IMR-90 (cell line): Measurements from ENCODE around the gene OGDHL. TPM values are rescaled to one million over a fixed set of nuclear protein-coding genes. Genes with fewer than 3 reads are reported as not detected.

Source experiments
- ATAC-seq: fragments of 200-7000 bp; cut with Tn5 transposase; 2 replicates; pipeline ENCODE4 v1.9.1; 2020; ENCODE audit warnings: low read depth, mild to moderate bottlenecking, moderate library complexity
- BruUV-seq: library from RNA; stranded (reverse); fragments of 400-500 nt; replicated peaks from 2 replicates; lab custom pipeline; 2021; lab: Mats Ljungman, UMichigan
- CTCF ChIA-PET: fragments of 300-600 bp; formaldehyde crosslinking; extraction: SDS; loops from one replicate; lab custom pipeline; 2021; ENCODE audit warnings: antibody characterized with exemption; lab: Yijun Ruan, JAX
- POLR2A ChIA-PET: fragments of 300-600 bp; sonication (Branson Sonifier 250); formaldehyde crosslinking; loops from one replicate; lab custom pipeline; 2022; ENCODE audit warnings: antibody characterized with exemption; ENCODE audit not compliant: unreplicated experiment; lab: Charles Lee
- DNase-seq: peaks from one replicate; pipeline ENCODE4 v3.0.0; 2013
- H2AFZ ChIP-seq: replicated peaks from 2 replicates; pipeline ENCODE3; 2013; ENCODE audit warnings: low read length, mild to moderate bottlenecking; ENCODE audit not compliant: poor library complexity
- H2AK5ac ChIP-seq: 2 replicates; pipeline ENCODE4 v1.6.1; 2013; ENCODE audit warnings: low read depth, low read length, inconsistent platforms
- H2AK9ac ChIP-seq: replicated peaks from 2 replicates; pipeline ENCODE3; 2013; ENCODE audit warnings: mild to moderate bottlenecking, low read depth, low read length, moderate library complexity; ENCODE audit not compliant: poor library complexity
- H2BK120ac ChIP-seq: 2 replicates; pipeline ENCODE4 v1.6.1; 2013; ENCODE audit warnings: low read depth, low read length, inconsistent platforms
- H2BK15ac ChIP-seq: 3 replicates; pipeline ENCODE4 v1.6.1; 2013; ENCODE audit warnings: low read depth, low read length, inconsistent platforms
- H2BK20ac ChIP-seq: 2 replicates; pipeline ENCODE4 v1.6.1; 2013; ENCODE audit warnings: low read depth, mild to moderate bottlenecking, inconsistent platforms, low read length, moderate library complexity
- H2BK5ac ChIP-seq: 2 replicates; pipeline ENCODE4 v1.6.1; 2013; ENCODE audit warnings: mild to moderate bottlenecking, low read depth, low read length, inconsistent platforms; ENCODE audit not compliant: poor library complexity, severe bottlenecking
- H3K14ac ChIP-seq: replicated peaks from 2 replicates; pipeline ENCODE4 v1.6.1; 2013; ENCODE audit warnings: low read depth, low read length, inconsistent platforms
- H3K18ac ChIP-seq: 2 replicates; pipeline ENCODE4 v1.6.1; 2013; ENCODE audit warnings: low read depth, low read length, control low read depth
- H3K23ac ChIP-seq: 2 replicates; pipeline ENCODE4 v1.6.1; 2013; ENCODE audit warnings: low read depth, low read length, inconsistent platforms
- H3K27ac ChIP-seq: 2 replicates; pipeline ENCODE4 v1.5.1; 2013; ENCODE audit warnings: mild to moderate bottlenecking, control low read depth, low read length; ENCODE audit not compliant: insufficient read depth
- H3K27me3 ChIP-seq: 2 replicates; pipeline ENCODE4 v1.6.1; 2013; ENCODE audit warnings: low read length; ENCODE audit not compliant: control insufficient read depth, insufficient read depth
- H3K36me3 ChIP-seq: 2 replicates; pipeline ENCODE4 v1.6.1; 2013; ENCODE audit warnings: low read length, mixed read lengths; ENCODE audit not compliant: control insufficient read depth, insufficient read depth
- H3K4ac ChIP-seq: 2 replicates; pipeline ENCODE4 v1.6.1; 2013; ENCODE audit warnings: low read depth, low read length, inconsistent platforms
- H3K4me1 ChIP-seq: 2 replicates; pipeline ENCODE4 v1.6.1; 2013; ENCODE audit warnings: low read length, mixed read lengths; ENCODE audit not compliant: control insufficient read depth, insufficient read depth
- H3K4me2 ChIP-seq: 2 replicates; pipeline ENCODE4 v1.6.1; 2013; ENCODE audit warnings: low read depth, mild to moderate bottlenecking, control low read depth, low read length, moderate library complexity
- H3K4me3 ChIP-seq: 2 replicates; pipeline ENCODE4 v1.5.1; 2013; ENCODE audit warnings: low read depth, mild to moderate bottlenecking, control low read depth, low read length, moderate library complexity; ENCODE audit not compliant: insufficient read depth
- H3K56ac ChIP-seq: 2 replicates; pipeline ENCODE4 v1.6.1; 2013; ENCODE audit warnings: low read length, inconsistent platforms; ENCODE audit not compliant: insufficient read depth; ENCODE audit errors: extremely low read depth
- H3K79me1 ChIP-seq, 2 experiments: 2 replicates each; pipeline ENCODE4 v1.6.1; 2013; ENCODE audit warnings: low read length in 2 of 2, inconsistent platforms in 1 of 2, low read depth in 1 of 2
- H3K9ac ChIP-seq: 2 replicates; pipeline ENCODE4 v1.6.1; 2013; ENCODE audit warnings: low read depth, low read length, control low read depth
- H3K9me1 ChIP-seq: 2 replicates; pipeline ENCODE4 v1.6.1; 2013; ENCODE audit warnings: low read length, inconsistent platforms; ENCODE audit not compliant: insufficient read depth
- H3K9me3 ChIP-seq: 2 replicates; pipeline ENCODE4 v1.6.1; 2013; ENCODE audit warnings: low read length; ENCODE audit not compliant: control insufficient read depth, insufficient read depth
- H4K20me1 ChIP-seq: 2 replicates; pipeline ENCODE4 v1.6.1; 2013; ENCODE audit warnings: low read length, inconsistent platforms; ENCODE audit not compliant: insufficient read depth
- H4K5ac ChIP-seq: 2 replicates; pipeline ENCODE4 v1.6.1; 2013; ENCODE audit warnings: mild to moderate bottlenecking, low read depth, low read length, control low read depth
- H4K8ac ChIP-seq, 2 experiments: 2 replicates each; pipeline ENCODE4 v1.6.1; 2013; ENCODE audit warnings: low read depth in 2 of 2, low read length in 2 of 2, control low read depth in 1 of 2, inconsistent platforms in 1 of 2
- H4K91ac ChIP-seq: 2 replicates; pipeline ENCODE4 v1.6.1; 2013; ENCODE audit warnings: low read depth, low read length, inconsistent platforms; ENCODE audit not compliant: insufficient read depth
- BHLHE40 ChIP-seq: fragments of 150-350 bp; IDR thresholded peaks from 2 replicates; pipeline ENCODE4 v1.6.1; 2016; ENCODE audit warnings: mild to moderate bottlenecking, low read depth, low read length
- CEBPB ChIP-seq: IDR thresholded peaks from 2 replicates; pipeline ENCODE4 v1.6.1; 2012; ENCODE audit warnings: low read depth, low read length, improper control_type of control experiment
- CHD1 ChIP-seq: IDR thresholded peaks from 2 replicates; pipeline ENCODE4 v1.6.1; 2012; ENCODE audit warnings: low read depth, low read length, improper control_type of control experiment
- FOS ChIP-seq: fragments of 150-350 bp; IDR thresholded peaks from 2 replicates; pipeline ENCODE4 v1.6.1; 2016; ENCODE audit warnings: low read depth, low read length
- MAFK ChIP-seq: IDR thresholded peaks from 2 replicates; pipeline ENCODE4 v1.6.1; 2012; ENCODE audit warnings: low read depth, low read length, improper control_type of control experiment
- MAZ ChIP-seq: IDR thresholded peaks from 2 replicates; pipeline ENCODE4 v1.6.1; 2012; ENCODE audit warnings: low read depth, mild to moderate bottlenecking, low read length, improper control_type of control experiment, moderate library complexity, borderline replicate concordance
- MXI1 ChIP-seq: IDR thresholded peaks from 2 replicates; pipeline ENCODE4 v1.6.1; 2012; ENCODE audit warnings: low read depth, mild to moderate bottlenecking, low read length, moderate library complexity, borderline replicate concordance
- NFE2L2 ChIP-seq: fragments of 150-350 bp; IDR thresholded peaks from 2 replicates; pipeline ENCODE4 v1.6.1; 2016; ENCODE audit warnings: low read depth, mild to moderate bottlenecking, low read length
- POLR2A ChIP-seq: IDR thresholded peaks from 2 replicates; pipeline ENCODE4 v1.6.1; 2012; ENCODE audit warnings: mild to moderate bottlenecking, low read depth, low read length
- RAD21 ChIP-seq: IDR thresholded peaks from 2 replicates; pipeline ENCODE4 v1.6.1; 2012; ENCODE audit warnings: low read length, improper control_type of control experiment
- RCOR1 ChIP-seq: IDR thresholded peaks from 2 replicates; pipeline ENCODE4 v1.6.1; 2012; ENCODE audit warnings: mild to moderate bottlenecking, low read length, improper control_type of control experiment; ENCODE audit not compliant: insufficient replicate concordance
- RFX5 ChIP-seq: IDR thresholded peaks from 2 replicates; pipeline ENCODE4 v1.8.0; 2012; ENCODE audit warnings: low read depth, mild to moderate bottlenecking, low read length, moderate library complexity
- SMC3 ChIP-seq: fragments of 150-350 bp; IDR thresholded peaks from 2 replicates; pipeline ENCODE4 v1.6.1; 2016; ENCODE audit warnings: low read depth, mild to moderate bottlenecking, antibody characterized with exemption, low read length, moderate library complexity
- WGBS, 2 experiments: methylation state at CpG; one replicate each; pipeline versions ENCODE4 v1.1.5 to v1.1.7; 2013; ENCODE audit warnings: missing lambda C conversion rate in 2 of 2; ENCODE audit not compliant: insufficient read length in 1 of 2; ENCODE audit errors: extremely low coverage in 2 of 2; 5-methylcytosine and 5-hydroxymethylcytosine counted together
- dilution Hi-C: fragments of 300-500 bp; cut with HindIII; formaldehyde crosslinking; loops from one replicate; pipeline ENCODE4 v1.14.3; 2018; ENCODE audit warnings: low sequenced_read_pairs; ENCODE audit not compliant: unreplicated experiment
- in situ Hi-C: fragments of 300-500 bp; cut with MboI; formaldehyde crosslinking; loops from 3 replicates; pipeline ENCODE4 v1.14.3; 2019; ENCODE audit warnings: low sequenced_read_pairs, inconsistent platforms, mixed read lengths
- intact Hi-C: fragments of 100-400 bp; cut with micrococcal nuclease; formaldehyde crosslinking; loops from 2 replicates; pipeline ENCODE4 v1.10.0; 2022
- polyA plus RNA-seq, 3 experiments: library from polyadenylated mRNA; depleted of rRNA; stranded (reverse); fragments of >200 nt; gene quantifications; 2 replicates each; pipeline ENCODE4 v1.2.3, GENCODE V29; 2012; ENCODE audit warnings: low replicate concordance in 1 of 3
- total RNA-seq: library from RNA; depleted of rRNA; stranded (reverse); fragments of >200 nt; gene quantifications from 2 replicates; pipeline ENCODE4 v1.2.3, GENCODE V29; 2012
- TF ChIP-seq, protein P1 (sequence below): fragments of 150-350 bp; IDR thresholded peaks from 2 replicates; pipeline ENCODE4 v1.6.1; 2016; ENCODE audit warnings: low read depth, mild to moderate bottlenecking, low read length, moderate library complexity, borderline replicate concordance
- TF ChIP-seq, protein P2 (sequence below): conservative IDR thresholded peaks from 2 replicates; pipeline ENCODE4 v1.5.1; 2012; ENCODE audit warnings: mild to moderate bottlenecking, low read depth, low read length, improper control_type of control experiment
- TF ChIP-seq, protein P3 (sequence below): fragments of 150-350 bp; IDR thresholded peaks from 2 replicates; pipeline ENCODE4 v1.6.1; 2017; ENCODE audit warnings: mild to moderate bottlenecking, antibody characterized with exemption, low read length, low read depth

Gene OGDHL
- total and polyA plus RNA-seq, 2 of the 4 experiments (the other 2 are of a cell fraction), result 0.18 to 0.27 TPM

- H3K4me2 ChIP-seq, result no peak overlapping the region
- no peak overlapping the region for H4K91ac ChIP-seq
- no peak for DNase-seq
- H3K27me3 ChIP-seq, result peaks cover 29% of the 10 kb centered on the region
- H3K9me3 ChIP-seq, result no peaks in the 10 kb centered on the region; the same call in 1 of the 2 replicates
- H2AK9ac ChIP-seq, result no peak overlapping the region
- intact Hi-C loops, result no loop called here
- H3K9me1 ChIP-seq, result no peaks in the 10 kb centered on the region
- ChIA-PET POLR2A (no interaction called here), CTCF (no interaction called here)
- H3K36me3 ChIP-seq, result no peaks in the 10 kb centered on the region
- H3K27ac ChIP-seq, result no peak overlapping the region
- BruUV-seq, result no TSS peak
- H2BK20ac ChIP-seq, result no peak overlapping the region
- no peak overlapping the region for H3K56ac ChIP-seq
- no peaks in the 10 kb centered on the region for H4K20me1 ChIP-seq
- no peak overlapping the region for H2BK5ac ChIP-seq
- ATAC-seq, result no peak
- no peaks in the 10 kb centered on the region for H3K4me1 ChIP-seq
- no peak overlapping the region for H3K18ac ChIP-seq
- no peak overlapping the region for H3K14ac ChIP-seq
- H2AK5ac ChIP-seq, result no peak overlapping the region
- no peak overlapping the region for H3K4me3 ChIP-seq
- H3K4ac ChIP-seq, result no peak overlapping the region
- H2AFZ ChIP-seq, result no peak overlapping the region
- H2BK15ac ChIP-seq, result no peak overlapping the region
- dilution Hi-C loops, result no loop called here
- H4K5ac ChIP-seq, result no peak overlapping the region
- H4K8ac ChIP-seq, result no peak overlapping the region
- no peak overlapping the region for H3K23ac ChIP-seq
- H3K9ac ChIP-seq, result no peak overlapping the region
- in situ Hi-C loops, result no loop called here
- WGBS, 2 experiments, result 5% methylated on average over 20 of the region's 38 CpGs; no CpG with 5 or more reads in 1 of the 2 experiments
- no peak for TF ChIP-seq RFX5
- TF ChIP-seq MXI1, result no peak
- TF ChIP-seq, protein P1, sequence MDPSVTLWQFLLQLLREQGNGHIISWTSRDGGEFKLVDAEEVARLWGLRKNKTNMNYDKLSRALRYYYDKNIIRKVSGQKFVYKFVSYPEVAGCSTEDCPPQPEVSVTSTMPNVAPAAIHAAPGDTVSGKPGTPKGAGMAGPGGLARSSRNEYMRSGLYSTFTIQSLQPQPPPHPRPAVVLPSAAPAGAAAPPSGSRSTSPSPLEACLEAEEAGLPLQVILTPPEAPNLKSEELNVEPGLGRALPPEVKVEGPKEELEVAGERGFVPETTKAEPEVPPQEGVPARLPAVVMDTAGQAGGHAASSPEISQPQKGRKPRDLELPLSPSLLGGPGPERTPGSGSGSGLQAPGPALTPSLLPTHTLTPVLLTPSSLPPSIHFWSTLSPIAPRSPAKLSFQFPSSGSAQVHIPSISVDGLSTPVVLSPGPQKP, result no peak
- TF ChIP-seq, protein P2, sequence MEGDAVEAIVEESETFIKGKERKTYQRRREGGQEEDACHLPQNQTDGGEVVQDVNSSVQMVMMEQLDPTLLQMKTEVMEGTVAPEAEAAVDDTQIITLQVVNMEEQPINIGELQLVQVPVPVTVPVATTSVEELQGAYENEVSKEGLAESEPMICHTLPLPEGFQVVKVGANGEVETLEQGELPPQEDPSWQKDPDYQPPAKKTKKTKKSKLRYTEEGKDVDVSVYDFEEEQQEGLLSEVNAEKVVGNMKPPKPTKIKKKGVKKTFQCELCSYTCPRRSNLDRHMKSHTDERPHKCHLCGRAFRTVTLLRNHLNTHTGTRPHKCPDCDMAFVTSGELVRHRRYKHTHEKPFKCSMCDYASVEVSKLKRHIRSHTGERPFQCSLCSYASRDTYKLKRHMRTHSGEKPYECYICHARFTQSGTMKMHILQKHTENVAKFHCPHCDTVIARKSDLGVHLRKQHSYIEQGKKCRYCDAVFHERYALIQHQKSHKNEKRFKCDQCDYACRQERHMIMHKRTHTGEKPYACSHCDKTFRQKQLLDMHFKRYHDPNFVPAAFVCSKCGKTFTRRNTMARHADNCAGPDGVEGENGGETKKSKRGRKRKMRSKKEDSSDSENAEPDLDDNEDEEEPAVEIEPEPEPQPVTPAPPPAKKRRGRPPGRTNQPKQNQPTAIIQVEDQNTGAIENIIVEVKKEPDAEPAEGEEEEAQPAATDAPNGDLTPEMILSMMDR, result no peak
- TF ChIP-seq NFE2L2, result no peak
- TF ChIP-seq MAZ, result no peak
- no peak for TF ChIP-seq BHLHE40
- TF ChIP-seq POLR2A, result no peak
- TF ChIP-seq MAFK, result no peak
- no peak for TF ChIP-seq FOS
- TF ChIP-seq, protein P3, sequence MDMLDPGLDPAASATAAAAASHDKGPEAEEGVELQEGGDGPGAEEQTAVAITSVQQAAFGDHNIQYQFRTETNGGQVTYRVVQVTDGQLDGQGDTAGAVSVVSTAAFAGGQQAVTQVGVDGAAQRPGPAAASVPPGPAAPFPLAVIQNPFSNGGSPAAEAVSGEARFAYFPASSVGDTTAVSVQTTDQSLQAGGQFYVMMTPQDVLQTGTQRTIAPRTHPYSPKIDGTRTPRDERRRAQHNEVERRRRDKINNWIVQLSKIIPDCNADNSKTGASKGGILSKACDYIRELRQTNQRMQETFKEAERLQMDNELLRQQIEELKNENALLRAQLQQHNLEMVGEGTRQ, result no peak
- TF ChIP-seq CHD1, result no peak
- no peak for TF ChIP-seq SMC3
- TF ChIP-seq CEBPB, result no peak
- TF ChIP-seq RCOR1, result no peak
- TF ChIP-seq RAD21, result no peak
- no peak overlapping the region for H2BK120ac ChIP-seq
- H3K79me1 ChIP-seq, result no peaks in the 10 kb centered on the region
Observed at GRCh38 chr10:49768329-49768728, 6.2 kb upstream of the OGDHL start.
